ENCODE results near the gene TSNAXIP1. TPM values are rescaled to one million over a fixed set of nuclear protein-coding genes. Genes with fewer than 3 reads are reported as not detected.

Gene TSNAXIP1
- total RNA-seq, 3 donors from 2014 or later (not counting 1 experiment from before 2014, with no cell fraction given) = 0.15 to 0.68 TPM; not detected in 1

GRCh38 chr16:67820608-67821259, 14.0 kb downstream of the TSNAXIP1 start:
- peaks cover 0 to 7% of the 10 kb centered on the region in 2 donors for H3K4me1 Mint-ChIP-seq
- peaks cover 8% of the 10 kb centered on the region for H3K4me1 ChIP-seq (ENCODE audit: control insufficient read depth, insufficient read depth, low read length)
- TF ChIP-seq CTCF (IDR thresholded peaks at IDR 0.05) = no peak
- no peak overlapping the region for H3K4me3 ChIP-seq (ENCODE audit: low read length)
- no peak overlapping the region for H3K4me3 Mint-ChIP-seq
- H3K9me3 ChIP-seq (ENCODE audit: control insufficient read depth, insufficient read depth, low read length) = no peaks in the 10 kb centered on the region
- no peak for DNase-seq
- 91% methylated on average over 11 of the region's 11 CpGs for WGBS (ENCODE audit: insufficient coverage)
- intact Hi-C loops (cut with micrococcal nuclease) = no loop called here
- no peaks in the 10 kb centered on the region for H3K36me3 ChIP-seq (ENCODE audit: control insufficient read depth, insufficient read depth, low read length)
- ATAC-seq = no peak
- H3K27ac ChIP-seq (ENCODE audit: low read length) = no peak overlapping the region
- H3K9me3 Mint-ChIP-seq = no peaks in the 10 kb centered on the region
- no peak overlapping the region for H3K27ac Mint-ChIP-seq
- no peaks in the 10 kb centered on the region for H3K27me3 Mint-ChIP-seq (ENCODE audit: low read depth in 2 of 2)
- no peaks in the 10 kb centered on the region for H3K27me3 ChIP-seq (ENCODE audit: control insufficient read depth, insufficient read depth, low read length)
- H3K36me3 Mint-ChIP-seq = no peaks in the 10 kb centered on the region

GRCh38 chr16:67822511-67822910, 15.8 kb downstream of the TSNAXIP1 start:
- Histone ChIP-seq H3K4me1 (ENCODE audit: control insufficient read depth, insufficient read depth, low read length) (no peaks in the 10 kb centered on the region), H3K27me3 (ENCODE audit: control insufficient read depth, insufficient read depth, low read length) (no peaks in the 10 kb centered on the region), H3K36me3 (ENCODE audit: control insufficient read depth, insufficient read depth, low read length) (no peaks in the 10 kb centered on the region), H3K27ac (ENCODE audit: low read length) (no peak overlapping the region), H3K4me3 (ENCODE audit: low read length) (no peak overlapping the region), H3K9me3 (ENCODE audit: control insufficient read depth, insufficient read depth, low read length) (no peaks in the 10 kb centered on the region)
- no peak for ATAC-seq
- Mint-ChIP-seq H3K36me3 (no peaks in the 10 kb centered on the region), H3K4me1 (no peaks in the 10 kb centered on the region), H3K27ac (no peak overlapping the region), H3K9me3 (no peaks in the 10 kb centered on the region), H3K4me3 (no peak overlapping the region), H3K27me3 (ENCODE audit: low read depth in 2 of 2) (no peaks in the 10 kb centered on the region)
- intact Hi-C loops (cut with micrococcal nuclease) = no loop called here
- DNase-seq = no peak
- 95% methylated on average over 2 of the region's 2 CpGs for WGBS (ENCODE audit: insufficient coverage)
- no peak for TF ChIP-seq CTCF (IDR thresholded peaks at IDR 0.05)

- no peak overlapping the region for H3K4me3 Mint-ChIP-seq
- intact Hi-C loops (cut with micrococcal nuclease) = no loop called here
- 94% methylated on average over 8 of the region's 8 CpGs for WGBS (ENCODE audit: insufficient coverage)
- H3K9me3 Mint-ChIP-seq = no peaks in the 10 kb centered on the region
- H3K4me1 Mint-ChIP-seq = no peaks in the 10 kb centered on the region
- TF ChIP-seq CTCF (IDR thresholded peaks at IDR 0.05) = no peak
- Histone ChIP-seq H3K9me3 (ENCODE audit: control insufficient read depth, insufficient read depth, low read length) (no peaks in the 10 kb centered on the region), H3K4me3 (ENCODE audit: low read length) (no peak overlapping the region), H3K27ac (ENCODE audit: low read length) (no peak overlapping the region), H3K36me3 (ENCODE audit: control insufficient read depth, insufficient read depth, low read length) (peaks cover 8% of the 10 kb centered on the region), H3K4me1 (ENCODE audit: control insufficient read depth, insufficient read depth, low read length) (no peaks in the 10 kb centered on the region), H3K27me3 (ENCODE audit: control insufficient read depth, insufficient read depth, low read length) (no peaks in the 10 kb centered on the region)
- no peak overlapping the region for H3K27ac Mint-ChIP-seq
- DNase-seq (no peak), ATAC-seq (no peak)
- no peaks in the 10 kb centered on the region for H3K36me3 Mint-ChIP-seq
- no peaks in the 10 kb centered on the region for H3K27me3 Mint-ChIP-seq (ENCODE audit: low read depth in 2 of 2)
Measured at GRCh38 chr16:67825119-67825518, 18.4 kb downstream of the TSNAXIP1 start.

GRCh38 chr16:67825906-67826305, 19.2 kb downstream of the TSNAXIP1 start:
- 97% methylated on average over 14 of the region's 14 CpGs for WGBS (ENCODE audit: insufficient coverage)
- ATAC-seq = no peak
- peaks cover 15% of the 10 kb centered on the region for H3K36me3 ChIP-seq (ENCODE audit: control insufficient read depth, insufficient read depth, low read length)

More at GRCh38 chr16:67825906-67826305, 19.2 kb downstream of the TSNAXIP1 start:
- Mint-ChIP-seq H3K4me1 (peaks cover 0 to 5% of the 10 kb centered on the region in 2 donors), H3K36me3 (no peaks in the 10 kb centered on the region), H3K27me3 (ENCODE audit: low read depth in 2 of 2) (no peaks in the 10 kb centered on the region), H3K9me3 (no peaks in the 10 kb centered on the region), H3K4me3 (no peak overlapping the region), H3K27ac (no peak overlapping the region)
- H3K27me3 ChIP-seq (ENCODE audit: control insufficient read depth, insufficient read depth, low read length) = no peaks in the 10 kb centered on the region
- DNase-seq = no peak
- TF ChIP-seq CTCF (IDR thresholded peaks at IDR 0.05) = no peak
- no peak overlapping the region for H3K4me3 ChIP-seq (ENCODE audit: low read length)
- intact Hi-C loops (cut with micrococcal nuclease) = no loop called here
- no peaks in the 10 kb centered on the region for H3K9me3 ChIP-seq (ENCODE audit: control insufficient read depth, insufficient read depth, low read length)
- H3K27ac ChIP-seq (ENCODE audit: low read length) = no peak overlapping the region
- H3K4me1 ChIP-seq (ENCODE audit: control insufficient read depth, insufficient read depth, low read length) = no peaks in the 10 kb centered on the region
